ENCODE data around the gene HECW1.
A peak's percentile ranks its signal among the peaks of the same experiment; 100 is the strongest.

HECW1 gene

DNA sequence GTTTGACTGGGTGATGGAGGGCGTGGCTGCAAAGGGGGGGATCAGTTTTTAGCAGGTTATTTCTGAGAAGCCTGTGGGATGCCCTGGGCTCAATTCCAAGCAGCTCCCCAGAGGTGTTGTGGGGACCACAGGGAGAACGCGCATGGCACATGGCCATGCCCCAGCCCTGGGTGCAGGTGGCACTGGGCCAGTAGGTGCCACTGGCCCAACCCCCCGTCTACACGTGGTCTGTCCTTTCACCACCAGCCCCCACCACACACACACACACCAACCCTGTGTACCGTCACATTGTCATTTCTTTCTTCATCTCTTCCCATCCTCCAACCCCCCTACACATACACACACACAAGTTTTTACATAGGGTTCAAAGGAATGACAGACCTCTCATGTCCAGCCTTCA lies 355.4 kb downstream of the HECW1 start:
- ChIA-PET POLR2A (no interaction called here), CTCF (no interaction called here)
- H3K4me1 ChIP-seq (ENCODE audit: control insufficient read depth, insufficient read depth, low read length): 0 out of 2 replicates have a peak, but pooled peaks cover 3% of the 10 kb centered on the region
- H3K36me3 ChIP-seq (ENCODE audit: control insufficient read depth in 2 of 2, insufficient read depth in 1 of 2, low read length in 2 of 2): no peaks in the 10 kb centered on the region
- no peak overlapping the region for H3K27ac ChIP-seq (ENCODE audit: extremely low read depth, low read depth, low read length)
- H3K4me3 ChIP-seq (ENCODE audit: low read depth, low read length): no peak overlapping the region
- TF ChIP-seq ZNF175 (tag by site-specific recombination; IDR thresholded peaks at IDR 0.05): no peak
- TF ChIP-seq, protein P1, sequence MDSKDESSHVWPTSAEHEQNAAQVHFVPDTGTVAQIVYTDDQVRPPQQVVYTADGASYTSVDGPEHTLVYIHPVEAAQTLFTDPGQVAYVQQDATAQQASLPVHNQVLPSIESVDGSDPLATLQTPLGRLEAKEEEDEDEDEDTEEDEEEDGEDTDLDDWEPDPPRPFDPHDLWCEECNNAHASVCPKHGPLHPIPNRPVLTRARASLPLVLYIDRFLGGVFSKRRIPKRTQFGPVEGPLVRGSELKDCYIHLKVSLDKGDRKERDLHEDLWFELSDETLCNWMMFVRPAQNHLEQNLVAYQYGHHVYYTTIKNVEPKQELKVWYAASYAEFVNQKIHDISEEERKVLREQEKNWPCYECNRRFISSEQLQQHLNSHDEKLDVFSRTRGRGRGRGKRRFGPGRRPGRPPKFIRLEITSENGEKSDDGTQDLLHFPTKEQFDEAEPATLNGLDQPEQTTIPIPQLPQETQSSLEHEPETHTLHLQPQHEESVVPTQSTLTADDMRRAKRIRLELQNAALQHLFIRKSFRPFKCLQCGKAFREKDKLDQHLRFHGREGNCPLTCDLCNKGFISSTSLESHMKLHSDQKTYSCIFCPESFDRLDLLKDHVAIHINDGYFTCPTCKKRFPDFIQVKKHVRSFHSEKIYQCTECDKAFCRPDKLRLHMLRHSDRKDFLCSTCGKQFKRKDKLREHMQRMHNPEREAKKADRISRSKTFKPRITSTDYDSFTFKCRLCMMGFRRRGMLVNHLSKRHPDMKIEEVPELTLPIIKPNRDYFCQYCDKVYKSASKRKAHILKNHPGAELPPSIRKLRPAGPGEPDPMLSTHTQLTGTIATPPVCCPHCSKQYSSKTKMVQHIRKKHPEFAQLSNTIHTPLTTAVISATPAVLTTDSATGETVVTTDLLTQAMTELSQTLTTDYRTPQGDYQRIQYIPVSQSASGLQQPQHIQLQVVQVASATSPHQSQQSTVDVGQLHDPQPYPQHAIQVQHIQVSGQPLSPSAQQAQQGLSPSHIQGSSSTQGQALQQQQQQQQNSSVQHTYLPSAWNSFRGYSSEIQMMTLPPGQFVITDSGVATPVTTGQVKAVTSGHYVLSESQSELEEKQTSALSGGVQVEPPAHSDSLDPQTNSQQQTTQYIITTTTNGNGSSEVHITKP (tag by site-specific recombination; IDR thresholded peaks at IDR 0.05): peak; percentile 72
- H3K9me3 ChIP-seq (ENCODE audit: control insufficient read depth, insufficient read depth, low read depth, low read length): no peaks in the 10 kb centered on the region

DNA sequence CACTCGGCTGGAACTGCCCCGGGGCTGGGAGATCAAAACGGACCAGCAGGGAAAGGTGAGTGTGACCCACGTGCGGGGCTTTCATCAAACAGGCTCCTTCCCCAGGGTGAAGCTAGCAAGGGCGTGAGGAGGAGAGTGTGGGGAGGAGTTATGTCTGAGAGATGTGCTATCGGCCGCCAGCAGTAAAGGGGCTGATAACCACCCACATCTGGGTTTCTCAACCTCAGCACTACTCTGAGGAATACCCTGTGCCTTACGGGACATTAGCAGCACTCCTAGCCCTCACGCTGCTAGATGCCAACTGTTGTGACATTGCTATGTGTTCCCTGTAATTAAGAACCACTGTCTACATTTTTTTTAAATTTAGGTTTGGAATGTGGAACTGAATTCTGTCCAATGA lies 356.6 kb downstream of the HECW1 start:
- H3K4me3 ChIP-seq (ENCODE audit: low read depth, low read length): no peak overlapping the region
- no peaks in the 10 kb centered on the region for H3K4me1 ChIP-seq (ENCODE audit: control insufficient read depth, insufficient read depth, low read length)
- no peaks in the 10 kb centered on the region for H3K9me3 ChIP-seq (ENCODE audit: control insufficient read depth, insufficient read depth, low read depth, low read length)
- POLR2A ChIA-PET: no interaction called here
- H3K27ac ChIP-seq (ENCODE audit: extremely low read depth, low read depth, low read length): no peak overlapping the region
- CTCF ChIA-PET: no interaction called here
- TF ChIP-seq ZNF596 (tag by site-specific recombination; IDR thresholded peaks at IDR 0.05) (no peak), ZNF341 (tag by site-specific recombination; IDR thresholded peaks at IDR 0.05; ENCODE audit: low read depth) (no peak), ZFP41 (tag by site-specific recombination; IDR thresholded peaks at IDR 0.05; ENCODE audit: borderline replicate concordance) (no peak), ZNF223 (tag by site-specific recombination; IDR thresholded peaks at IDR 0.05) (no peak), HOXC10 (CRISPR knock-in tag; IDR thresholded peaks at IDR 0.05) (no peak), OVOL3 (tag by site-specific recombination; IDR thresholded peaks at IDR 0.05) (no peak), ZNF558 (tag by site-specific recombination; IDR thresholded peaks at IDR 0.05) (no peak), ZNF140 (tag by site-specific recombination; IDR thresholded peaks at IDR 0.05) (no peak), KLF1 (tag by site-specific recombination; IDR thresholded peaks at IDR 0.05) (no peak), ZNF426 (tag by site-specific recombination; IDR thresholded peaks at IDR 0.05) (no peak)
- no peaks in the 10 kb centered on the region for H3K36me3 ChIP-seq (ENCODE audit: control insufficient read depth in 2 of 2, insufficient read depth in 1 of 2, low read length in 2 of 2)

DNA sequence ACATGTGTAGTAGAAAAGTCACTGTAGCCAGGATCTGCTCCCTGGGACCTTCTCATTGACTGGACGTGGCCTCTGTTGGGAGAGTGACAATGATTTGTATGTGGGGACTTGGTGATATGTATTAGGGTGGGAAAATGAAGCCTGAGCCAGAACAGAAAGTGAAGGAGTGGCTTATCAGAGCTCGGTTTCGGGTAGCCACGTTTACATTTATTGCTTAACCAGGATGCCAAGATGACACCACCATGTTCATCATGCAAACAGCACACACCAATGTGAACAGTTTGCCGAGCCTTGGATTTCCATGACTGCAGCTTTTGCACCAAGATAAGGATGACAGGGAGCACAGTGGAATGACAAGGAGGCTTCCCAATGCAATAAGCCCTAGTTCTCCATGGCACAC lies 357.7 kb downstream of the HECW1 start:
- no peaks in the 10 kb centered on the region for H3K4me1 ChIP-seq (ENCODE audit: control insufficient read depth, insufficient read depth, low read length)
- TF ChIP-seq ZNF433 (tag by site-specific recombination; IDR thresholded peaks at IDR 0.05; ENCODE audit: low read depth) (no peak), ZNF223 (tag by site-specific recombination; IDR thresholded peaks at IDR 0.05) (no peak), ZBTB17 (tag by site-specific recombination; IDR thresholded peaks at IDR 0.05) (no peak), ZFP41 (tag by site-specific recombination; IDR thresholded peaks at IDR 0.05; ENCODE audit: borderline replicate concordance) (no peak), ZNF621 (tag by site-specific recombination; IDR thresholded peaks at IDR 0.05) (no peak), ZNF610 (tag by site-specific recombination; IDR thresholded peaks at IDR 0.05; ENCODE audit: borderline replicate concordance) (no peak), ZNF423 (tag by site-specific recombination; IDR thresholded peaks at IDR 0.05) (no peak), ZNF747 (tag by site-specific recombination; IDR thresholded peaks at IDR 0.05) (no peak), SETDB1 (IDR thresholded peaks at IDR 0.05; ENCODE audit: insufficient read length, low read length) (no peak), ZBTB1 (tag by site-specific recombination; IDR thresholded peaks at IDR 0.05) (no peak), ZNF391 (tag by site-specific recombination; IDR thresholded peaks at IDR 0.05; ENCODE audit: borderline replicate concordance, low read depth) (no peak), SP3 (tag by site-specific recombination; IDR thresholded peaks at IDR 0.05) (no peak), SCRT2 (tag by site-specific recombination; IDR thresholded peaks at IDR 0.05) (no peak), ZNF677 (tag by site-specific recombination; IDR thresholded peaks at IDR 0.05) (no peak)
- TF ChIP-seq, protein P2, sequence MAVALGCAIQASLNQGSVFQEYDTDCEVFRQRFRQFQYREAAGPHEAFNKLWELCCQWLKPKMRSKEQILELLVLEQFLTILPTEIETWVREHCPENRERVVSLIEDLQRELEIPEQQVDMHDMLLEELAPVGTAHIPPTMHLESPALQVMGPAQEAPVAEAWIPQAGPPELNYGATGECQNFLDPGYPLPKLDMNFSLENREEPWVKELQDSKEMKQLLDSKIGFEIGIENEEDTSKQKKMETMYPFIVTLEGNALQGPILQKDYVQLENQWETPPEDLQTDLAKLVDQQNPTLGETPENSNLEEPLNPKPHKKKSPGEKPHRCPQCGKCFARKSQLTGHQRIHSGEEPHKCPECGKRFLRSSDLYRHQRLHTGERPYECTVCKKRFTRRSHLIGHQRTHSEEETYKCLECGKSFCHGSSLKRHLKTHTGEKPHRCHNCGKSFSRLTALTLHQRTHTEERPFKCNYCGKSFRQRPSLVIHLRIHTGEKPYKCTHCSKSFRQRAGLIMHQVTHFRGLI (tag by site-specific recombination; IDR thresholded peaks at IDR 0.05): no peak
- TF ChIP-seq, protein P3, sequence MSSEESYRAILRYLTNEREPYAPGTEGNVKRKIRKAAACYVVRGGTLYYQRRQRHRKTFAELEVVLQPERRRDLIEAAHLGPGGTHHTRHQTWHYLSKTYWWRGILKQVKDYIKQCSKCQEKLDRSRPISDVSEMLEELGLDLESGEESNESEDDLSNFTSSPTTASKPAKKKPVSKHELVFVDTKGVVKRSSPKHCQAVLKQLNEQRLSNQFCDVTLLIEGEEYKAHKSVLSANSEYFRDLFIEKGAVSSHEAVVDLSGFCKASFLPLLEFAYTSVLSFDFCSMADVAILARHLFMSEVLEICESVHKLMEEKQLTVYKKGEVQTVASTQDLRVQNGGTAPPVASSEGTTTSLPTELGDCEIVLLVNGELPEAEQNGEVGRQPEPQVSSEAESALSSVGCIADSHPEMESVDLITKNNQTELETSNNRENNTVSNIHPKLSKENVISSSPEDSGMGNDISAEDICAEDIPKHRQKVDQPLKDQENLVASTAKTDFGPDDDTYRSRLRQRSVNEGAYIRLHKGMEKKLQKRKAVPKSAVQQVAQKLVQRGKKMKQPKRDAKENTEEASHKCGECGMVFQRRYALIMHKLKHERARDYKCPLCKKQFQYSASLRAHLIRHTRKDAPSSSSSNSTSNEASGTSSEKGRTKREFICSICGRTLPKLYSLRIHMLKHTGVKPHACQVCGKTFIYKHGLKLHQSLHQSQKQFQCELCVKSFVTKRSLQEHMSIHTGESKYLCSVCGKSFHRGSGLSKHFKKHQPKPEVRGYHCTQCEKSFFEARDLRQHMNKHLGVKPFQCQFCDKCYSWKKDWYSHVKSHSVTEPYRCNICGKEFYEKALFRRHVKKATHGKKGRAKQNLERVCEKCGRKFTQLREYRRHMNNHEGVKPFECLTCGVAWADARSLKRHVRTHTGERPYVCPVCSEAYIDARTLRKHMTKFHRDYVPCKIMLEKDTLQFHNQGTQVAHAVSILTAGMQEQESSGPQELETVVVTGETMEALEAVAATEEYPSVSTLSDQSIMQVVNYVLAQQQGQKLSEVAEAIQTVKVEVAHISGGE (tag by site-specific recombination; conservative IDR thresholded peaks at IDR 0.05; ENCODE audit: low read depth): no peak
- H3K4me3 ChIP-seq (ENCODE audit: low read depth, low read length): no peak overlapping the region
- H3K27ac ChIP-seq (ENCODE audit: extremely low read depth, low read depth, low read length): no peak overlapping the region
- ChIA-PET CTCF (no interaction called here), POLR2A (no interaction called here)
- H3K36me3 ChIP-seq (ENCODE audit: control insufficient read depth in 2 of 2, insufficient read depth in 1 of 2, low read length in 2 of 2): no peaks in the 10 kb centered on the region
- H3K9me3 ChIP-seq (ENCODE audit: control insufficient read depth, insufficient read depth, low read depth, low read length): no peaks in the 10 kb centered on the region
